ENCODE measurements around the gene TRIO.
A peak's percentile ranks its signal among the peaks of the same experiment; 100 is the strongest.

TRIO gene

DNA sequence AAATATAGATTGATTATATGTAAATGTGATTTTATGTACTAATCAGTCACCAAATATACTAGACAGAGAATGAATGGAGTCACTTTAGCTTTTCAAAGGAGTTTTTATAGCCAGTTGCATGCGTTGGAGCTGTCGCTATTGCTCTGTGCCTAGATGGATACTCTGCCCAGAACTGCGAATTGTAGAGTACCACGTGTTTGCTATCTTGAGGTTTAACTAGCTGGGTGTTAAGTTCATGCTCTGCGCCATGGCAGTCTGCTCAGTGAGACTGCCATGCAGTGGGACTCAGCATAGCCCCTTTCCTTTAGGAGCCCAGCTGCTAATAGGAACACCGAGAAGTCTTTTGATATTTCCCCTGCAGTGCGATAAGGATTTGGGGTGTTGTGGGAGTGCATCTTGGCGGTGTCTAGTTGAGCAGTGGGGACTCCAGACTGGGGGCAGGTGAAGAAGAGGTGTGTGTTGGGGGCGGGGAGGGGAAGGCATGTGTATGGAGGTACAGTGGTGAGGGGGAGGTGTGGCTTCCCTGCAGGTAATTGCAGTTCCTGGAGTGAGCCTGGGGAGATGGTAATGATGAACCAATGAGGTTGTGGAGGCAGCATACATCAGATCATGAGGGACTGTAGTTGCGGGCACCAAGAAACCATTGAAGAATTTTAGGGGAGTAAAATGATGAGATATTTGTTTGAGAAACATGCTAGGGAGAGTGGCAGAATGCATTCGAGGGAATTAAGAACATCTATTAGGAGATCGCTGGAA is 118.9 kb downstream of the TRIO start:
- no peaks in the 10 kb centered on the region for H3K27me3 ChIP-seq (ENCODE audit: control insufficient read depth, low read length)
- H3K9me2 ChIP-seq (replicated peaks; ENCODE audit: control insufficient read depth, low read length): no peaks in the 10 kb centered on the region
- no peak overlapping the region for H3K4me2 ChIP-seq (ENCODE audit: low read length)
- peaks cover 86% of the 10 kb centered on the region for H3K79me2 ChIP-seq (ENCODE audit: control insufficient read depth, low read length)
- H4K20me1 ChIP-seq (ENCODE audit: control insufficient read depth, insufficient read depth, low read depth, low read length): no peaks in the 10 kb centered on the region; the same call in 1 of the 2 replicates
- H3K36me3 ChIP-seq (ENCODE audit: control insufficient read depth, low read length): no peaks in the 10 kb centered on the region
- no peaks in the 10 kb centered on the region for H3K9me3 ChIP-seq (ENCODE audit: control insufficient read depth, insufficient read depth, low read length)
- peaks cover 71% of the 10 kb centered on the region for H3K4me1 ChIP-seq (ENCODE audit: control insufficient read depth, low read length)
- no peak for TF ChIP-seq CTCF (IDR thresholded peaks at IDR 0.05; ENCODE audit: low read depth, low read length, poor library complexity, severe bottlenecking)
- TF ChIP-seq EZH2phosphoT487 (IDR thresholded peaks at IDR 0.05; ENCODE audit: borderline replicate concordance, low read length): no peak
- H3K27ac ChIP-seq (ENCODE audit: low read depth, low read length): no peak overlapping the region
- peaks cover 4% of the 10 kb centered on the region; the same call in 1 of the 2 replicates for H3F3A ChIP-seq (ENCODE audit: control insufficient read depth, insufficient read depth)
- no peak overlapping the region for H3K4me3 ChIP-seq (ENCODE audit: low read length)

DNA sequence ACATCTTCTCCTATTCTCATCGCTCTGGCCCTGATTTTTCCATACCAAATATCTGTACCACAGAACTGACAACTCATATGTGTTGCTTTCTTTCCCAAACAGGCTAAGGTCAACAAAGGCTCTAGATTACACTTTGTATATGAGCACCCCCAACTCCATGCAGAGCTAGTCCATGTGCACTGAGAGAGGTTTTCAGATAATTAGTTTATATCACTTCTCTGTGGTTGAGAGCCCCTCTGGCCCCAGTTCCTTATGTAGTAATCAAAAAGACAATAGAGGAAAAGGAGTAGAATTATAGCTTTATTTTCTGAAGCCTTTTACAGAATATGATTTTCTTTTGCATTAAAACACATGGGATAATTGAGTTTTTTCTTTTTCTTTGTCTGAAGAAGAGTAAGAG is 120.0 kb downstream of the TRIO start:
- Histone ChIP-seq H3K27ac (ENCODE audit: low read depth, low read length) (no peak overlapping the region), H3K4me3 (ENCODE audit: low read length) (no peak overlapping the region), H3K4me2 (ENCODE audit: low read length) (peak overlapping the region; percentile 25; the same call in 1 of the 2 replicates), H3K9me3 (ENCODE audit: control insufficient read depth, insufficient read depth, low read length) (no peaks in the 10 kb centered on the region), H3K9me2 (replicated peaks; ENCODE audit: control insufficient read depth, low read length) (no peaks in the 10 kb centered on the region), H3K79me2 (ENCODE audit: control insufficient read depth, low read length) (peaks cover 86% of the 10 kb centered on the region), H3F3A (ENCODE audit: control insufficient read depth, insufficient read depth) (peaks cover 4% of the 10 kb centered on the region; the same call in 1 of the 2 replicates), H3K36me3 (ENCODE audit: control insufficient read depth, low read length) (no peaks in the 10 kb centered on the region), H3K4me1 (ENCODE audit: control insufficient read depth, low read length) (peaks cover 66% of the 10 kb centered on the region), H4K20me1 (ENCODE audit: control insufficient read depth, insufficient read depth, low read depth, low read length) (no peaks in the 10 kb centered on the region; the same call in 1 of the 2 replicates), H3K27me3 (ENCODE audit: control insufficient read depth, low read length) (no peaks in the 10 kb centered on the region)
- TF ChIP-seq EZH2phosphoT487 (IDR thresholded peaks at IDR 0.05; ENCODE audit: borderline replicate concordance, low read length): no peak
- TF ChIP-seq CTCF (IDR thresholded peaks at IDR 0.05; ENCODE audit: low read depth, low read length, poor library complexity, severe bottlenecking): no peak

DNA sequence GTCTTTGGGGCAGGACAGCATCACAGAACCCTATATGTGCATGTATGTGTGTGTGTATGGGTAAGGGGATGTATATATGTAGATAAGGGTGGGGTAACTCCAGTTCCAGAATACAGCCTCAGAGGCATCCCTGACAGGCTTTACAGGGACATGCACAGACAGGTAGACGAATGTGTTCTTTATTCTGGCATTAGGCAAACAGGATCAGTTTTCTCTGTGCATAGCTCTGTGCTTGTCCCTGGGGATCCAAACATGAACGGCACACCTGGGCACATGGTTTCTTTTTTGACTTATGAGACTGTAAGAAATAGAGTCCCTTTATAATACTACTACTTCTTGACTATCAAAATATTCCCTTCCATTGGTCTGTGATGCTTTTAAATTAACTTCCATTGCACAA is 120.6 kb downstream of the TRIO start:
- Histone ChIP-seq H3K79me2 (ENCODE audit: control insufficient read depth, low read length) (peaks cover 86% of the 10 kb centered on the region), H3K27ac (ENCODE audit: low read depth, low read length) (no peak overlapping the region), H3K4me1 (ENCODE audit: control insufficient read depth, low read length) (peaks cover 60% of the 10 kb centered on the region), H3F3A (ENCODE audit: control insufficient read depth, insufficient read depth) (peaks cover 4% of the 10 kb centered on the region; the same call in 1 of the 2 replicates), H3K27me3 (ENCODE audit: control insufficient read depth, low read length) (no peaks in the 10 kb centered on the region), H3K4me3 (ENCODE audit: low read length) (peak overlapping the region; percentile 12; the same call in 1 of the 2 replicates), H3K36me3 (ENCODE audit: control insufficient read depth, low read length) (no peaks in the 10 kb centered on the region), H3K4me2 (ENCODE audit: low read length) (peak overlapping the region; percentile 25), H3K9me3 (ENCODE audit: control insufficient read depth, insufficient read depth, low read length) (no peaks in the 10 kb centered on the region), H3K9me2 (replicated peaks; ENCODE audit: control insufficient read depth, low read length) (no peaks in the 10 kb centered on the region), H4K20me1 (ENCODE audit: control insufficient read depth, insufficient read depth, low read depth, low read length) (no peaks in the 10 kb centered on the region; the same call in 1 of the 2 replicates)
- TF ChIP-seq CTCF (IDR thresholded peaks at IDR 0.05; ENCODE audit: low read depth, low read length, poor library complexity, severe bottlenecking): no peak
- no peak for TF ChIP-seq EZH2phosphoT487 (IDR thresholded peaks at IDR 0.05; ENCODE audit: borderline replicate concordance, low read length)
